ENCODE measurements around the gene TSPAN12.

DNA sequence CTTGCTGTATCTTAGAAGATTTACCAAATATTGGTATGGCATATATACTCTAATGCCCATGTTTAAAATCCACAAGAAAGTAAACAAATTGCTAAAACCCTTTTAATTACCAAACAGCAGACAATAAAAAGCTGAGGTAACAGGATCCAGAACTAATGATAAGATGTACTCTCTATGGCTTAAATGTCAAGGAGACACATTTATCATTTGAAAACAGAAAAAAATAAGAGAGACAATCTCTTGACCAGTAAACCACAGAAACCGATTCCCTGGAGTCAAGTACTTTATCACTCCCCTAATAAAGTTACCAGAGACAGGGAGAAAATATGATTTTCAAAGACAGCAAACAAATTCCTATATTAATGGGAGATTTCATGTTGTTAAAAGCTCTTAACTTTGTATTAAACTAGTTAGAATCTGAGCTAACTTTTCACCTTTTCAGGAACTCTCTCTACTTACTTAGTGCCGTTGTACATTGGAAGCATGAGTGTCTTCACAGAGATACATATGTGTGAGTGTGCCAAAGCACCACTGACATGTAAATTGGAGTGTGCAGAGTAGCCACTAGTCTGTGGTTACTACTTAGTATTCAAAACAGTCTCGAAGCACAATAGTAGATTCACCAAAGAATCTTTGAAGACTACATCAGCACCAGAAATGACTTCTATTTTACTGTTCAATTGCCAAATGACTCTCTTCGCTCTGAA lies 44.2 kb downstream of the TSPAN12 start:
- TF ChIP-seq, protein P1, sequence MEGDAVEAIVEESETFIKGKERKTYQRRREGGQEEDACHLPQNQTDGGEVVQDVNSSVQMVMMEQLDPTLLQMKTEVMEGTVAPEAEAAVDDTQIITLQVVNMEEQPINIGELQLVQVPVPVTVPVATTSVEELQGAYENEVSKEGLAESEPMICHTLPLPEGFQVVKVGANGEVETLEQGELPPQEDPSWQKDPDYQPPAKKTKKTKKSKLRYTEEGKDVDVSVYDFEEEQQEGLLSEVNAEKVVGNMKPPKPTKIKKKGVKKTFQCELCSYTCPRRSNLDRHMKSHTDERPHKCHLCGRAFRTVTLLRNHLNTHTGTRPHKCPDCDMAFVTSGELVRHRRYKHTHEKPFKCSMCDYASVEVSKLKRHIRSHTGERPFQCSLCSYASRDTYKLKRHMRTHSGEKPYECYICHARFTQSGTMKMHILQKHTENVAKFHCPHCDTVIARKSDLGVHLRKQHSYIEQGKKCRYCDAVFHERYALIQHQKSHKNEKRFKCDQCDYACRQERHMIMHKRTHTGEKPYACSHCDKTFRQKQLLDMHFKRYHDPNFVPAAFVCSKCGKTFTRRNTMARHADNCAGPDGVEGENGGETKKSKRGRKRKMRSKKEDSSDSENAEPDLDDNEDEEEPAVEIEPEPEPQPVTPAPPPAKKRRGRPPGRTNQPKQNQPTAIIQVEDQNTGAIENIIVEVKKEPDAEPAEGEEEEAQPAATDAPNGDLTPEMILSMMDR (IDR thresholded peaks at IDR 0.05) = no peak
- no peak for TF ChIP-seq POLR2A (IDR thresholded peaks at IDR 0.05)
